Hematopoietic multipotent progenitor cell (in vitro differentiated cells): Measurements from ENCODE around the gene CORO2B. TPM values are rescaled to one million over a fixed set of nuclear protein-coding genes. Genes with fewer than 3 reads are reported as not detected.

Source experiments
- DNase-seq, 3 donors: peaks; one replicate each; pipeline ENCODE4 v3.0.0-alpha.2; 2011 to 2015; ENCODE audit warnings: low read depth in 2 of 3, low spot score in 2 of 3
- total RNA-seq: library from RNA; depleted of rRNA; stranded (reverse); fragments of >200 nt; gene quantifications from one replicate; pipeline ENCODE4 v1.2.3, GENCODE V29; 2012

Gene CORO2B
- total RNA-seq, 1 donor = under 0.01 TPM

GRCh38 chr15:68589053-68589452 lies 10.3 kb downstream of the CORO2B start:
- no peak for DNase-seq

GRCh38 chr15:68589783-68590710 lies 11.3 kb downstream of the CORO2B start:
- DNase-seq = no peak

- DNase-seq = no peak
These were observed 12.1 kb downstream of the CORO2B start for GRCh38 chr15:68590721-68591389.

GRCh38 chr15:68592054-68592453 lies 13.3 kb downstream of the CORO2B start:
- DNase-seq = no peak

GRCh38 chr15:68592544-68592943 lies 13.8 kb downstream of the CORO2B start:
- no peak for DNase-seq

GRCh38 chr15:68593341-68593740 lies 14.5 kb downstream of the CORO2B start:
- no peak for DNase-seq

- DNase-seq = no peak
These were observed 15.2 kb downstream of the CORO2B start for GRCh38 chr15:68593828-68594532.

GRCh38 chr15:68594533-68595259 lies 15.9 kb downstream of the CORO2B start:
- no peak for DNase-seq

GRCh38 chr15:68595260-68595564 lies 16.4 kb downstream of the CORO2B start:
- no peak for DNase-seq

GRCh38 chr15:68595761-68596160 lies 17.0 kb downstream of the CORO2B start:
- no peak for DNase-seq

GRCh38 chr15:68596691-68597090 lies 17.9 kb downstream of the CORO2B start:
- DNase-seq = no peak

- DNase-seq = no peak
These were observed 18.8 kb downstream of the CORO2B start for GRCh38 chr15:68597581-68597980.

- no peak for DNase-seq
These were observed 19.7 kb downstream of the CORO2B start for GRCh38 chr15:68598171-68599152.

- DNase-seq = no peak
These were observed 20.4 kb downstream of the CORO2B start for GRCh38 chr15:68599153-68599545.

- DNase-seq = no peak
These were observed 20.8 kb downstream of the CORO2B start for GRCh38 chr15:68599560-68600071.

GRCh38 chr15:68601206-68602197 lies 22.7 kb downstream of the CORO2B start:
- no peak for DNase-seq

- no peak for DNase-seq
These were observed 23.8 kb downstream of the CORO2B start for GRCh38 chr15:68602459-68603215.

GRCh38 chr15:68603216-68603595 lies 24.4 kb downstream of the CORO2B start:
- DNase-seq = no peak
